Hematopoietic multipotent progenitor cell treated with erythropoietin and hydrocortisone succinate and interleukin-3 and kit ligand, for 4 days (in vitro differentiated cells): Measurements from ENCODE around the gene BPHL.
"Not testable (repeated sequence)": the region's sequence is repeated elsewhere in the genome, so short reads cannot be mapped to it uniquely, and the experiment has no call there.

Source experiments
- DNase-seq: peaks from one replicate; pipeline ENCODE4 v3.0.0-alpha.2; 2015

Gene BPHL

DNA sequence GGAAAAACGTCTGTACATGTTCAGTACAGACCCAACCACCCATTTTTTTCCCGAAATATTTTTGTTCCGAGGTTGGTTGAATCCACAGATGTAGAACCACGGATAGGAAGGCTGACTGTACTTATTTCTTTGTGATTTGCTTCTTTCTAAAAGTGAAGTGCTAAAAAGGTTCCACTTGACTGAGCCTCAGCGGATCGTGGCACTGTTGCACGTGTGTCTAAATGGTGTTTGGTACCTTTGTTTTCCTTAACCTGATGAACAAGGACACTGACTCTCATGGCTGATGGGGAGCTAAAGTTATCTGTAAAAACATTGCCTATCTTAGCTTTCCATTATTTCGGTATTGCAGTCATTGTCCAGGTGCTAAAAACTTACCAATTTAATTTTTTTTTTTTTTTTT, 6.2 kb downstream of the BPHL start:
- DNase-seq = no peak

DNA sequence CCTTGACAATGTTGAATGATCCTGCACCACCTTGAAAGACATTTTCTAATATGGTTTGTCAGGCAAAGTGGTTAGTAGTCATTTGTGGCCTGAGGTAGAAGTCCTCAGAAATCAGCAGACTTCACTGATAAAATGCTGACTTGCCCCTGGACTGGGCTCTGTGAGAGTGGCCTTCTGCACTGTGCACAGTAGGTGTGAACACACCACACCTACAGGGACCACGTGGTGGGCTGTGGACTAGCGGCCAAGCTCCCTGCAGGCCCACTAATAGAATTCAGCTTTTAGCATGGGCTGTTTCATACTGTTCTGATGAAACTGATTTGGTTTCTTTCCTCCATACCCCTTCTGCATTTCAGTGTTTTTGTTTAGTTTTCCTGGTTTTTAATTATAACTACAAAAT, 7.3 kb downstream of the BPHL start:
- DNase-seq = no peak

DNA sequence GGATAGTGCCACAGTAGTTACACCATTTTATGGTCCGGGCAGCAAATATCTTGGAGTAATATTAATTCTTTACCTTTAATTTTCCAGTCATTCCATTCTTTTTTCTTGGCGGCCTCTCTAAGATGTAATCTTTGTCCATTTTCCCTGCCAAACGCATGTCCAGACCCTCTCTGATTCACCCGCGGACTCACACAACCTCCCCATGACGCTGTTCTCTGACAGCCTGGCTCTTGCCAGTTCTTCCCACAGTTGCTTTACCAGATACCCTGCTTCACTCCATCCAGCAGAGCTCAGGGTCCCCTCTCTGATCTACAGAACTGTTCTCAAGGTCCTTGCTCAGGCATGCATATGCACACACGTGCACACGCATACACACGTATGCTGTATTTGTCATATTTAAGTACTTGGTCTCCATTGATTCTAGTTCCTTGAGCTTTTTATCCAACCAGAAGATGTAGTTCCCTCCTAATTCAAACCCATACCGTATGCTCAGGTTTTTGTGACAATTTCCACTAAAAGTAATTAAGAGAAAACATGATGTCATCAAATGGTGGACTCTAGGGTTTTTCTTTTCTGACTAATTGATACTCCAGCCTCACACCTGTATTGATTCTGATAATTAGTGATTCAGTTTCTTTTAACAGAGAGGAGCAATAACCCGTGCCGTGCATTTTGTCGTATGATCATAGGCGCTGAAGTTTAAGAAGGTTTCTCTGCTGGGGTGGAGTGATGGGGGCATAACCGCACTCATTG, 10.0 kb downstream of the BPHL start:
- DNase-seq = no peak

DNA sequence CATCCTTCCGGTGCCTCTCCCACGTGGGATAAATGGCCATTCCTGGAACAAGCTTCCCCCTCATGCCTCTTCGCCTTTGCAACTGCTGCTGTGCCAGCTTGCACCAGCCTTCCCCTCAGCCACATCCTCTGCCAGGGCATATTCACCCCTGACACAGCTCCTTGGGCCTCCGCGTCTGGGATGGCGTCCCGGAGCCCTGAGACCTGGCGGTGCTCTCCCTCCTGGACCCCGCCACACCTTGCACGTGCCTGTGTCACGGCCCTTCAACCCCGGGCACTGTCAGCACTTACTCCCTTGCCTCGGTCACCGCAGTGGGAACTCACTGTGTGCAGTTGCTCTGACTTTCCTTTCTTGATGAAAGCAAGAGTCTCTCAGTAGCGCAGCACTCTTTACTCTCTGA, 13.2 kb downstream of the BPHL start:
- DNase-seq = no peak

DNA sequence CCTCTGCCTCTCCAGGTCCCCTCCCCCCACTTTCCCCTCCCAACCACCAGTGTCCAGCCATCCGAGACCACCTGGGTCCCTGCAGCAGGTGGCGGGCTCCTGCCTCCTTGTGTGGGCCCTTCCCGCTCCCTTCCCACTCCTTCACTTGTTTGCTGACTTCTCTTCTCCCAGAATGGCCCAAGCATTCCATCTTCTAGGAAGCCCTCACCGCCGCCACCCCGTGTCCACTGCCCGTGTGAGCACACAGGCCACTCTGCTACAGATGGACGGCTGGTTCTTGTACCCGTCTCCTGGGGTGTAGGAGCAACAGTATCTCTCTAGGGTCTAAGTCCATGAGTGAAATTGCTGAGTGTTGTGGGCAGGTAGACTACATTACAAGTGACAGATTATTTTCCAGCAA, 15.0 kb downstream of the BPHL start:
- no peak for DNase-seq

DNA sequence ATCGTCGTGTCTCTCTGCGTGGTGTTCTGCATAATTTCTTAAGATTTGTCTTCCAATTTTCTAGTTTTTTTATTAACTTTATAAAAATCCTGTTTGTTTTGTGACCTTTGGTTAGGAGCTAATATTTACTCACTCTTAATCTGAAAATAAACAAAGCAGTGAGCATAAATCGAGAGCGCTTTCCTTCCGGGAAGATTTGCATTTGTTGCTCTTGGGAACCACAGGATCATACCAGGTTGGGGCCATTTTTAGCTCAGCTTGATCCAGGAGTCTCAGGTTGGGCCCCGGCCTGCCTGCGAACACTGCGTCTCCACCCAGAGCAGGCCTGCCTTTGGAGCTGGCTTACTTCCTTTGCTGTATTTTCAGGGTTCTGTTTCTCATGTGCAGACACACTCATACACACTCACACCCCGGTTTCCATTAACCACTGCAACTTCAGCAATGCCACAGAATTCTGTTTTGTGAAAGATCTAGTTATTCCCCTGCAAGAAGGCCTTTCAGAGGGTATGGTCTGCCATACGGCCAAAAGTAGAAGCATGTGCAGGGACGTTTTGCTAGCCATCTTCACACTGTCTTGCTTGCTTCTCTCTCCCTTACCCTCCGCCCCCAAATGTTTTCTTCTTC, 17.3 kb downstream of the BPHL start:
- DNase-seq = no peak

DNA sequence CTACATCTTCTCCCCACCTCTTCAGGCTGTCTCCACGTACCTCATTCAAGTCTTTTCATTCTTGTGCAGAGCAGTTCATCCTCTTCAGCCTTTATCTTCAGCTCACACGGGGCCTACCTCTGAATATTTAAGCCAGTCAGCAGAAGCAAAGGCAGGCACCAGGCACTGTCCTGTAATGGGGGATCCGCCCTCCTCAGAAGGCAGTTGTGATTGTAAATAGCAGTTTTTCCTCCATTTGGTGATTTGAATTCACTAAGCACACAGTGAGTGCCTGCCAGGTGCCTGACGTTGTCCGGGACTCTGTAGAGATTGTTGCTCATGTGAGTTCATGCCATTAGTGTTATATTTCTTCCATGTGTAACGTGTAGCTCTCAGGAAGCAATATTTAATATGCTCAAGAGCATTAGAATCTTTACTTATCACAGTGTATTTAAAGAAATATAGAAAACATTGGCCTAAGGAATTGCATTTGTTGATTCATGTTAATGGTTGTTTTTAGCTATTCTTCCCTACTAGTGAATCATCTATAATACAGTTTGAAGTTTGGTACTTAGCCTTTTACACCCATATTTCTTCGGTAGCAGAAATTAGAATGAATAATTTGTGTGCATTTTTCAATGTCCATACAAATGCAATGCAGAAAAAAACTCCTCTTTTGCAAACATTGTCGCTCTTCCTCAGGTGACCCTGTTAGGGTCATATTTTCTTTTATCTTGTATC, 17.9 kb downstream of the BPHL start:
- no peak for DNase-seq

DNA sequence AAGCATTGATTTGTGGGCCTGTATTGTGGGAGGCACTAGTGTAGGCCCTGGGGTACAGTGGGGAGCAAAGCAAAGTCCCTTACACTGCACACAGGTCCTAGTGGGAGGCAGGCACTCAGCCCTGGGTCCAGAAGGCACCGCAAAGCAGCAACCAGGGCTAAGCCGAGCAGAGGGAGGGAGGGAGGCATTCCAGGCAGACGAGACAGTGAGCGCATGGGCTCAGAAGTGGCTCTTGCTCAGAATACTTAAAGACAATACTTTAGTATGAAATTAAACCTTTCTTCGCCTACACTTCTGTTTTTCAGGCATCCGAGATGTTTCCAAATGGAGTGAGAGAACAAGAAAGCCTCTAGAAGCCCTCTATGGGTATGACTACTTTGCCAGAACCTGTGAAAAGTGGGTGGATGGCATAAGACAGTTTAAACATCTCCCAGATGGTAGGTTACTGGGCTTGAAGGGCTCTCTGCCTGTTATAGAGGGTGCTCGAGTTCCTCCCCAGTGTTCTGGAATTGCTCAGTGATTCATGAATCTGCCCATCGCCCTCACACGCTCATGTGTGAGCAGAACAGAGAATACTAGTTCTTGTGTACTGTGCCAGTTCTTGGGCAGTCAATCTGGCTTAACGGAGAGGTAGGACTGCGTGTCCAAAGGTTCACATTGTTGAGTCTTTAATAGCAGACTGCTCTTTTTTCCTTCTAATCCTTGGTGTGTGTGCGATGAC, 18.7 kb downstream of the BPHL start:
- DNase-seq = no peak

DNA sequence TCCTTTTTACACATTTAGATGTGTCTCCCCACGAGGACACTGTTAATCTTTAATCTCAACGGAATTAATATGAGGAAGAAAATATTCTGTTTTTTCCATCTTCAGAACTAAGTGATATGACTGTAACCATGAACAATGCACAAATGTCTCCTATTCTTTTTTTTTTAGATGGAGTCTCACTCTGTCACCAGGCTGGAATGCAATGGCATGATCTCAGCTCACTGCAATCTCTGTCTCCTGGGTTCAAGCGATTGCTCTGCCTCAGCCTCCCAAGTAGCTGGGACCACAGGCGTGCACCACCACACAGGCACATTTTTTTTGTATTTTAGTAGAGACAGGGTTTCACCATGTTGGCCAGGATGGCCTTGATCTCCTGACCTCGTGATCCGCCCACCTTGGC, 19.4 kb downstream of the BPHL start:
- DNase-seq = not testable (repeated sequence)

DNA sequence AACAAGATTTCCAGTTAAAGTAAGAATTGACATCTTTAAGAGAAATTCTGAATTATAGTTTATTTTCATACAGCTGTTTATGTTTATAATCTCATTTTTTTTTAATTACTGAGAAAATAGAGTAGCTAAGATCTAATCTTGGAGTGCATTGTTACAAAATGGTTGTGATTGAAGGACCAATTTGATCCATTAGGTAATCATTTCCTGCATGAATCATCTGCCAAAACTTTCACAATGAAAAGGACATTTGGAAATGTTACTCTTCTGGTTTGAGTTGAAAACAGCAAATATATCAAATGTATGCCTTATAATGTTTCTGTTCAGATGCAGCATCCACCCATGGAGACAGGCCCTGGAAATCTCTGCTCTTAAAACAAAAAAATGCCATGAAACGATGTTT, 19.8 kb downstream of the BPHL start:
- no peak for DNase-seq

DNA sequence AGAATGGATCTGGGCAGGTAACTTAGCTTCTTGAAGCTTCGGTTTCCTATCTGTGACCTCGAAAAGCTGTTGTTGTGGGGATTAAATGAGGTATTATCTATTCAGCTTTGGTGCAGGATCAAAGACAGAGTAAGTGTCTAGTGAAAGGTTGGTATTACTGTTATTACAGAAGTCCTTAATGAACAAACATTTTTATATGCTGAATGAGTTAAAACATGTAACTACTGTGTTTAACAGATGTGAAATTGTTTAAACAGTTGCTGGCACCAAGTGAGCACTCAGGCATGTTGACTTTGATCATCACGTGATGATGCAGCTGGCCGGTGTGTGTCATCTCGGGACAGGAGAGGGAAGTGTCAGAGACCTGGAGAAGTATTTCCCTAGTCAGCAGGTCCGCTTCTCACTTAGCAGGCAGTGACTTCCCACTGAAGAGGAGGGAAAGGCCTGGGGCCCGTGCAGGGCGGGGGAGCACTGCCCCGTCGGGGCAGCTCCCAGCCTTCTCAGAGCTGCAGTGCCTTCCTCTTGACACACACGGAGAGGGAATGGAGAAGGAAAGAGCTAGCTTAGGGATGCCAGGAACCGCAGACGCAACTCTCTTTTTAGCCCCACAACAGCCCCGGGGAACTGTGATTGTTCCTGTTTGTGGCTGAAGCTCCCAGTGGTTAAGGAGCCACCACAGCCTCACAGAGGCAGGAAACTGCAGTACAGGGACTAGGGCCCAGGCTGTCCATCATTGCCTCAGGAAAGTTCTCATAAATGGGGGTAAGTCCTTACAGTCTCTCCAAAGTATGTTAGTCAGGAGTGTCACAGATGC, 20.8 kb downstream of the BPHL start:
- DNase-seq = peak; percentile 64

DNA sequence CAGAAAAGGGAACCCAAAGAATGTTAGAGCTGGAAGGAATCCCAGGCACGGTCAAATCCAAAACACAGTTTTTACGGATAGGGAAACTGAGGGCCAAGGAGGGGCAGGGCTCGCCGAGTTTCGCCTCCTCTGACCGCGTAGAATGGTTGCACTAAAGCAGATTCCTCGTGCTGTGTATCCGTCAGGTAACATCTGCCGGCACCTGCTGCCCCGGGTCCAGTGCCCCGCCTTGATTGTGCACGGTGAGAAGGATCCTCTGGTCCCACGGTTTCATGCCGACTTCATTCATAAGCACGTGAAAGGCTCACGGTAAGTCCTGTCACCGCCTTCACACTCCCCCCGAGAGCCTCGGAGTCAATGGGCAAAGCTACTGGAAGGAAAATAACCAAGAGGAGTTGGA, 21.7 kb downstream of the BPHL start:
- no peak for DNase-seq

DNA sequence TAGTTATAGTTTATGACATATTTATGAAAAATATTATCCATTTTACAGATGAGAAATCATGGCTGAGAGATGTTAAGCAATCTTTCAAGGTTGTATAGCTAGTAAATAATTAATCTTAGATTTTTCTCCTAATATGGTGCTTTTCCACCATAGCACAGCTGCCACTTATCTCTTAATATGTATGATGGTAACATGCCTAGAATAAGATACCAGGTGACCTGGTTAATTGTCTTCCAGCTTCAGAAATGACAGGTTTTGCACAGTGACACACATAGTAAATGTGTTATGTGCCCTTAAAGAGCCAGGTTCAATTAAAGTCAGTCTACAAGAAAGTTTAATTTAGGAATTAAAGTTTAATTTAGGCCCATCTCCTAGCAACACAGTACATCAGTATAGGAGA, 24.0 kb downstream of the BPHL start:
- no peak for DNase-seq

DNA sequence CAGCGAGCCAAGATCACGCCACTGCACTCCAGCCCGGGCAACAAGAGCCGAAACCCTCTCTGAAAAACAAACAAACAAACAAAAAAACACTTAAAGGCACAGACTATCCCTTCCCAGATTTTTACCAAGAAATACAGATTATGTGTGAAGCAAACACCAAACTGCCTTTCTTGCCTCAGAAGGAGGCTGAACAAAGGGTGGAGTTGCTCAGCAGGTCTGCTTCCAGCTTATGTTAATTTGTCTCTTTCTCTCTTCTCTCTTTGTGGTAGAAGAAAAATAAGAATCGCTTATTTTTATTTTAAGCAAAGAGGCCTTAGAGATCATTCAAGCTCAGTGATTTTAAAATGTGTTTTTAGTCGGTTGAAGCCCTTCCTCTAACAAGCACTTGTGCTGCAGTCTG, 24.6 kb downstream of the BPHL start:
- DNase-seq = no peak

DNA sequence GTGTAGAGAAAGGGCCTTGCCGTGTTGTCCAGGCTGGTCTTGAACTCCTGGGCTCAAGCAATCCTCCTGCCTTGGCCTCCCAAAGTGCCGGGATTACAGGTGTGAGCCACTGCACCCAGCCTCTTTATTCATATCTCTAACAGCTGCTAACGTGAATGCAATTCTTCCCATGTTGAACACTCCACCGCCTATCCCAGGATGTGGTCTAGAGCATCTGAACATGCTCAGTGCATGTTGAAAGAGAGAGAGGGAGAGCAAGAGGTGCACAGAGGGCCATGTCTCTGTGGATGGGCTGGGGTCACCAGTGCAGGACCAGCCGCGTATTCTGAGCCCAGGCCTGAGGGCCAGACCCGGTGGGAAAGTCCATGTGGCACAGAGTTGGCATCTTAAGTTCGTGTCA, 26.1 kb downstream of the BPHL start:
- DNase-seq = no peak

DNA sequence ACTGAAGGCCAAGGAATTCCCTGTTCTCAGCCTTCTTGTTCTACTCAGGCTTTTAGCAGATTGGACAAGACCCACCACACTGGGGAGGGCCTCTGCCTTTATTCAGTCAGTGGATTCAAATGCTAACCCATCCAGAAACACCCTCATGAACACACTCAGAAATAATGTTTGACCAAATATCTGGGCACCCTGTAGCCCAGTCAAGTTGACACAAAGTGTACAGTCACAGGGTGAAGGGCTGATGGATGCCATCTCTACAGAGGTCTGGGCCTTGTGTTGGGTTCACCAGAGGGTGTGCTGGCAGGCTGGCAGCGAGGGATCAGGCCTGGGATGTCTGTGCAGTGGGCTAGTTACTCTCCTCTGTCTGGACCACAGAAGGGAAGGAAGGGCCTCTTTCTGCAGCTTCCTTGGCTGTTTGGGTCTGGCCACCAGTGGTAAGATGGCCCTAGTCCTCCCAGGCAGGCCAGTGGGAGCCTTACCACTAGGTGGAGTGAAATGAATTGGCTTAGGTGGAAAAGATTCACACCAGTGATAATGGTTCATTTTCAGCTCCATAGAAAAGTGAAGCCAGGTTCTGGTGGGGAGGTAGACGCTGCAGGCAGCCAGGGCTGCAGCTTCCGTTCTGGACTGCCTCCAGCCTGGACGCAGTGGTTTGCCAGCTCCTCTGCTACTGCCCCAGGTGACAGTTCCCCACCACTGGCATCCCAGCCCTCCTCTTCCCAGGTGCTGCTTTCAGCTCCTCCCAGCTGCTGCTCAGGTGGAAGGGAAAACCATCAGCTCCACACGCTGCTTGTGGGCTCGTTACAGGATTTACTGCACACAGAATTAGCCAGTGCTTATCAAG, 29.6 kb downstream of the BPHL start:
- no peak for DNase-seq

DNA sequence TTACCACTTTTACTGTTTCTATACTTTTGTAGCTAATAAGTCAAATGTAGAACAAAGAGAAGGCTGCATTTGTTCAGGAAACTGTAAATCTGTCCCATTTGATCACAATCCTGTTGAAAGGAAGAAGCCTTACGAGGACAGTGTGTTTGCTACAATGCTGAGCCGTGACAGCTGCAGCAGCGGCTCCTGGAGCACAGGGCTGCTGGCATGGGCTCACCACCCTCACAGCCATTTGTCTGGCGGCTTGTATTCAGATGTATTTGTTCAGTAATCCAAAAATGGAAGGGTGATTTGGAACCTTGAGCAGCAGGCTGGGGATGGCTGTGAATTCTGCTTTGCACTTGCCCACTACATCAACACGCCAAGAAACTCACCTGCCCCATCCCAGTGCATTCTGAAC, 33.2 kb downstream of the BPHL start:
- no peak for DNase-seq

DNA sequence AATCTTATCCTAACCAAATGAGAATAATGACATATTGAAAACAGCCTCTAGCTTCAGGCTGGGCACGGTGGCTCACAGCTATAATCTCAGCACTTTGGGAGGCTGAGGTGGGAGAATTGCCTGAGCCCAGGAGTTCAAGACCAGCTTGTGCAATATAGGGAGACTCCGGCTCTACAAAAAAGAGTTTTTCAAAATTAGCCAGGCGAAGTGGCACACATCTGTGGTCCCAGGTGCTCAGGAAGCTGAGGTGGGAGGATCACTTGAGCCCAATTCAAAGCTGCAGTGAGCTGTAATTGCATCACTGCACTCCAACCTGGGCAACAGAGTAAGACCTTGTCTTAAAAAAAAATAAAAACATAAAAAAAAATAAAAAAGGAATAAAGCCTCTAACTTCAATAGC, 34.2 kb downstream of the BPHL start:
- no peak for DNase-seq

DNA sequence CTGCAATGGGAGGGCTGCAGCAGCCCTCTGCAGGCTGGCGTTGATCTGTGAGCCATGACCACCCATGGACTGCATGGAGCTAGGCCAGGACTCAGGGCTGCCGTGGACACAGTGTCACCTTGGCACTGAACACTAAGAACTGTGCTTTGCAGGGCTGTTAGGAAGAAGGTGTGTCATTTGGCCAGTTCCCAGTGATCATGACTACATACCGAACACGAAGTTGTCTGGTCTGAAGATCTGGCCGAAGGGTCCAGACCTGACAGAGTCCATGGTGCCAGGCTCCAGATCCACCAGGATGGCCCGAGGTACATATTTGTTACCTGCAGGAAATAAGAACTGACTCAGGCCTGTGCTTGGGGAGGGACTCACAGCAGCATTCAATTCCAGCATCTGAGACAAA, 36.9 kb downstream of the BPHL start:
- not testable (repeated sequence) for DNase-seq

DNA sequence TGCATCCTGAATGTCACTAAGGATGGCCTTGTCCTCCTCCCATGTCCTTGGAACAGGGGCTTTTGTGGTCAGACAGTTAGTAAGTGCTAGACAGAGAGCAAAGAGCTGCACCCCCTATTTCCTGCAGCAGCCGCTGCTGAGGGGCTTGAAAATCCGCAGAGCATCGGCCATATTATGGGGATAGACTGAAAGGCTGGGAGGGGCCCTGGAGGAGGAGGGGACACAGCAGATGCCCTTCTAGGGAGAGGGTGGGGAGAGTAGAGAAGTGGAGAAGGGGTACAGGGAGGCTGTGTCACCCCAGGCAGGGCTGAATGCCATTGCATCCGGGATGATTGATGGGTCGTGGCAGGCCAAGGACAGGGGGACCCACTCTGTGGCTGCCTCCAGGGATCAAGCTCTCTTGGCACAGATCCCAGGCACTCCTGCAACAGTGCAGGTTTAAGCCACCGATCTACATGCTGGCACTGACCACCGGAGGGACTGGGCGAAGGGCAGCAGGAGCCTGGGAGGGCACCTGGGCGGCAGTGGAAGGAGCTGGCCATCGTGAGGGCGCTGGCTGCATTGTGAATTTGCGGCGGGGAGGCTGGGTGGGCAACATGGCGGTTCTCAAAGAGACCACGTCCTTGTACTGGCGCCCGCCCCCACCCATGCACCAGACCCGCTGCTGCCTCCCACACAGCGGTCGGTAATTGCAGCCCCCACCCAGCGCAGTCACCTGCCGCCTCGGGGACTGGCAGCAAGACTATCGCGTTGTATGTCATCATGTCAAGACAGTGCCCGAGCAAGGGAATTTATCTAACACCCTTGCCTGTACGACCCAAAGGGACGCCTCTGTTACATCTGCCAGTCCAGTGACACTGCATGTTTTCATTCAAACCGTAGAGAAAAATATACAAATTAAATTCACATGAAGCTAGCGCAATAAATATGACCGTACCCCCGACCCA, 37.9 kb downstream of the BPHL start:
- peak; percentile 57 for DNase-seq
